GM23338 (cell line): Measurements from ENCODE around the gene TENM3. TPM values are rescaled to one million over a fixed set of nuclear protein-coding genes. Genes with fewer than 3 reads are reported as not detected.

Experiments
- ATAC-seq: fragments of 200-7000 bp; cut with Tn5 transposase; 3 replicates; pipeline ENCODE4 v1.9.1; 2020
- DNase-seq: peaks from one replicate; pipeline ENCODE4 v3.0.0-alpha.2; 2015; ENCODE audit warnings: low spot score
- H2AFZ ChIP-seq: fragments of 200-600 bp; sonication (generic); 2 replicates; pipeline ENCODE4 v1.8.0; 2016; ENCODE audit warnings: antibody characterized with exemption, mild to moderate bottlenecking, moderate library complexity
- H3F3A ChIP-seq: fragments of 200-600 bp; sonication (generic); replicated peaks from 2 replicates; pipeline ENCODE4 v1.8.0; 2017; ENCODE audit warnings: antibody characterized with exemption, mixed run types, low read depth
- H3K27ac ChIP-seq: fragments of 200-600 bp; sonication (generic); 2 replicates; pipeline ENCODE4 v1.6.1; 2016; ENCODE audit warnings: low read depth
- H3K27me3 ChIP-seq: fragments of 200-600 bp; sonication (generic); 2 replicates; pipeline ENCODE4 v1.8.0; 2016; ENCODE audit warnings: mild to moderate bottlenecking, mixed run types, moderate library complexity; ENCODE audit not compliant: insufficient read depth
- H3K36me3 ChIP-seq: fragments of 200-600 bp; sonication (generic); 2 replicates; pipeline ENCODE4 v1.8.0; 2016; ENCODE audit warnings: mild to moderate bottlenecking; ENCODE audit not compliant: insufficient read depth
- H3K4me1 ChIP-seq: fragments of 200-600 bp; sonication (generic); 2 replicates; pipeline ENCODE4 v1.8.0; 2016; ENCODE audit warnings: mild to moderate bottlenecking, moderate library complexity; ENCODE audit not compliant: insufficient read depth
- H3K4me2 ChIP-seq: fragments of 200-600 bp; sonication (generic); 2 replicates; pipeline ENCODE4 v1.7.1; 2017; ENCODE audit warnings: mixed run types
- H3K4me3 ChIP-seq: fragments of 200-600 bp; sonication (generic); 2 replicates; pipeline ENCODE4 v1.6.1; 2016; ENCODE audit warnings: mixed run types
- H3K79me2 ChIP-seq: fragments of 200-600 bp; sonication (generic); replicated peaks from 2 replicates; pipeline ENCODE4 v1.8.0; 2017; ENCODE audit warnings: mild to moderate bottlenecking; ENCODE audit not compliant: insufficient read depth
- H3K9me2 ChIP-seq: fragments of 200-600 bp; sonication (generic); 2 replicates; pipeline ENCODE4 v1.8.0; 2017; ENCODE audit not compliant: insufficient read depth
- H4K20me1 ChIP-seq: fragments of 200-600 bp; sonication (generic); replicated peaks from 2 replicates; pipeline ENCODE4 v1.8.0; 2017; ENCODE audit warnings: mild to moderate bottlenecking; ENCODE audit not compliant: insufficient read depth
- H3K27ac Mint-ChIP-seq: 2 replicates; pipeline ENCODE4 v1.8.0; 2020; ENCODE audit warnings: inconsistent platforms, mild to moderate bottlenecking, moderate library complexity, mixed read lengths
- H3K27me3 Mint-ChIP-seq: 3 replicates; pipeline ENCODE4 v1.8.0; 2022; ENCODE audit warnings: low read depth, mild to moderate bottlenecking, moderate library complexity, mixed read lengths, inconsistent platforms; ENCODE audit not compliant: insufficient read depth, poor library complexity
- H3K36me3 Mint-ChIP-seq: 3 replicates; pipeline ENCODE4 v1.8.0; 2021; ENCODE audit warnings: low read depth, mild to moderate bottlenecking, inconsistent platforms, moderate library complexity, mixed read lengths
- H3K4me1 Mint-ChIP-seq: 3 replicates; pipeline ENCODE4 v1.8.0; 2020; ENCODE audit warnings: mild to moderate bottlenecking, inconsistent platforms, mixed read lengths
- H3K4me3 Mint-ChIP-seq: 3 replicates; pipeline ENCODE4 v1.8.0; 2021; ENCODE audit warnings: moderate library complexity, mild to moderate bottlenecking, inconsistent platforms, mixed read lengths
- H3K9me3 Mint-ChIP-seq: 3 replicates; pipeline ENCODE4 v1.8.0; 2020; ENCODE audit warnings: moderate library complexity, mild to moderate bottlenecking, inconsistent platforms, mixed read lengths
- CREB1 ChIP-seq: fragments of 250-450 bp; sonication (Bioruptor Pico); IDR thresholded peaks from 2 replicates; pipeline ENCODE4 v1.5.0; 2020; ENCODE audit warnings: low read depth, mild to moderate bottlenecking, moderate library complexity
- CTCF ChIP-seq, 2 experiments: fragments of 200-600 bp in 1 of 2; sonication (generic) in 1 of 2; conservative IDR thresholded peaks; 2 replicates each; pipeline versions ENCODE4 v1.5.1 to v1.6.1; 2016 to 2017; ENCODE audit warnings: antibody characterized with exemption in 2 of 2, low read depth in 2 of 2, mild to moderate bottlenecking in 2 of 2, moderate library complexity in 1 of 2
- ETS1 ChIP-seq: IDR thresholded peaks from 2 replicates; pipeline ENCODE4 v1.6.1; 2016; ENCODE audit warnings: antibody characterized with exemption
- EZH2 ChIP-seq: fragments of 200-600 bp; sonication (generic); IDR thresholded peaks from one replicate; pipeline ENCODE4 v1.8.0; 2017; ENCODE audit warnings: antibody characterized with exemption, mild to moderate bottlenecking, low read depth; ENCODE audit not compliant: unreplicated experiment
- EZH2phosphoT487 ChIP-seq: fragments of 200-600 bp; sonication (generic); IDR thresholded peaks from one replicate; pipeline ENCODE4 v1.8.1; 2018; ENCODE audit warnings: antibody characterized with exemption; ENCODE audit not compliant: unreplicated experiment
- JUNB ChIP-seq: IDR thresholded peaks from one replicate; pipeline ENCODE4 v1.6.1; 2016; ENCODE audit warnings: antibody characterized with exemption; ENCODE audit not compliant: unreplicated experiment
- NANOG ChIP-seq: IDR thresholded peaks from 2 replicates; pipeline ENCODE4 v1.6.1; 2016; ENCODE audit warnings: antibody characterized with exemption, borderline replicate concordance
- POLR2AphosphoS5 ChIP-seq: IDR thresholded peaks from 2 replicates; pipeline ENCODE4 v1.6.1; 2016; ENCODE audit warnings: antibody characterized with exemption, low read depth
- REST ChIP-seq: IDR thresholded peaks from one replicate; pipeline ENCODE4 v1.6.1; 2018; ENCODE audit warnings: antibody characterized with exemption; ENCODE audit not compliant: unreplicated experiment
- STAT1 ChIP-seq: IDR thresholded peaks from one replicate; pipeline ENCODE4 v1.6.1; 2016; ENCODE audit warnings: antibody characterized with exemption; ENCODE audit not compliant: unreplicated experiment
- ZNF114 ChIP-seq: fragments of 250-450 bp; sonication (Bioruptor Pico); IDR thresholded peaks from 2 replicates; pipeline ENCODE4 v1.5.0; 2020; ENCODE audit warnings: mild to moderate bottlenecking, moderate library complexity
- ZNF331 ChIP-seq: fragments of 250-450 bp; sonication (Bioruptor Pico); IDR thresholded peaks from 2 replicates; pipeline ENCODE4 v1.5.0; 2020; ENCODE audit warnings: low read depth, mild to moderate bottlenecking, moderate library complexity
- ZNF462 ChIP-seq: fragments of 250-450 bp; sonication (Bioruptor Pico); IDR thresholded peaks from 2 replicates; pipeline ENCODE4 v1.5.0; 2020; ENCODE audit warnings: mild to moderate bottlenecking, moderate library complexity
- polyA plus RNA-seq: library from polyadenylated mRNA; unstranded; fragments of >200 nt; fragmentation: Nextera tagmentation; extraction: Ambion mirVana; gene quantifications from 2 replicates; pipeline ENCODE4 v1.2.1, GENCODE V29; 2016
- total RNA-seq: library from RNA; depleted of rRNA; stranded (reverse); fragments of >200 nt; shearing (Covaris generic); gene quantifications from 2 replicates; pipeline ENCODE4 v1.2.3, GENCODE V29; 2014

Gene TENM3
- total and polyA plus RNA-seq, 2 experiments from 2014 or later, result 22.2 to 128 TPM

- Mint-ChIP-seq H3K9me3 (no peaks in the 10 kb centered on the region), H3K27me3 (no peaks in the 10 kb centered on the region), H3K4me3 (no peak overlapping the region), H3K36me3 (peaks cover 7% of the 10 kb centered on the region; the same call in 2 of the 3 replicates), H3K4me1 (peaks cover 37% of the 10 kb centered on the region), H3K27ac (no peak overlapping the region)
- H3K27me3 ChIP-seq, result no peaks in the 10 kb centered on the region
- DNase-seq (no peak), ATAC-seq (no peak)
- no peaks in the 10 kb centered on the region for H3K36me3 ChIP-seq
- H3F3A ChIP-seq, result no peaks in the 10 kb centered on the region
- TF ChIP-seq STAT1, result no peak
- no peak for TF ChIP-seq EZH2phosphoT487
- TF ChIP-seq CTCF (conservative IDR thresholded peaks at IDR 0.05; ENCODE audit: low read depth in 2 of 2), result no peak
- TF ChIP-seq ETS1, result no peak
- no peak for TF ChIP-seq ZNF462
- no peak for TF ChIP-seq JUNB
- TF ChIP-seq CREB1 (CRISPR knock-in tag), result no peak
- TF ChIP-seq EZH2, result no peak
- no peak for TF ChIP-seq ZNF331 (CRISPR knock-in tag)
- no peak for TF ChIP-seq POLR2AphosphoS5
- no peak for TF ChIP-seq ZNF114 (CRISPR knock-in tag)
- no peak for TF ChIP-seq REST
- TF ChIP-seq NANOG, result no peak
- H3K27ac ChIP-seq, result no peak overlapping the region
- H2AFZ ChIP-seq, result no peak overlapping the region
- peaks cover 87% of the 10 kb centered on the region for H3K79me2 ChIP-seq
- H3K4me1 ChIP-seq, result peaks cover 24% of the 10 kb centered on the region
- H3K4me3 ChIP-seq, result no peak overlapping the region
- H4K20me1 ChIP-seq, result no peaks in the 10 kb centered on the region
- H3K4me2 ChIP-seq, result no peak overlapping the region
- no peaks in the 10 kb centered on the region for H3K9me2 ChIP-seq
Measured at GRCh38 chr4:182493377-182493776, 250.2 kb downstream of the TENM3 start.
